ENCODE results near the gene MKLN1. TPM values are rescaled to one million over a fixed set of nuclear protein-coding genes. Genes with fewer than 3 reads are reported as not detected.

MKLN1 gene
- total RNA-seq, 4 donors from 2014 or later, result 93.1 to 175 (median 102) TPM

- WGBS, 2 donors, result 83 to 88% methylated on average over 2 of the region's 2 CpGs
- Histone ChIP-seq H3K9me3 (no peaks in the 10 kb centered on the region), H3K4me3 (replicated peaks in 1 of 3) (no peak overlapping the region), H3K27ac (no peak overlapping the region), H3K36me3 (no peaks in the 10 kb centered on the region), H3K27me3 (no peaks in the 10 kb centered on the region), H3K4me1 (peaks cover 13 to 18% of the 10 kb centered on the region in 2 donors)
- intact Hi-C loops (cut with DNase I), result no loop called here
- no peak for DNase-seq
- TF ChIP-seq, protein P1, sequence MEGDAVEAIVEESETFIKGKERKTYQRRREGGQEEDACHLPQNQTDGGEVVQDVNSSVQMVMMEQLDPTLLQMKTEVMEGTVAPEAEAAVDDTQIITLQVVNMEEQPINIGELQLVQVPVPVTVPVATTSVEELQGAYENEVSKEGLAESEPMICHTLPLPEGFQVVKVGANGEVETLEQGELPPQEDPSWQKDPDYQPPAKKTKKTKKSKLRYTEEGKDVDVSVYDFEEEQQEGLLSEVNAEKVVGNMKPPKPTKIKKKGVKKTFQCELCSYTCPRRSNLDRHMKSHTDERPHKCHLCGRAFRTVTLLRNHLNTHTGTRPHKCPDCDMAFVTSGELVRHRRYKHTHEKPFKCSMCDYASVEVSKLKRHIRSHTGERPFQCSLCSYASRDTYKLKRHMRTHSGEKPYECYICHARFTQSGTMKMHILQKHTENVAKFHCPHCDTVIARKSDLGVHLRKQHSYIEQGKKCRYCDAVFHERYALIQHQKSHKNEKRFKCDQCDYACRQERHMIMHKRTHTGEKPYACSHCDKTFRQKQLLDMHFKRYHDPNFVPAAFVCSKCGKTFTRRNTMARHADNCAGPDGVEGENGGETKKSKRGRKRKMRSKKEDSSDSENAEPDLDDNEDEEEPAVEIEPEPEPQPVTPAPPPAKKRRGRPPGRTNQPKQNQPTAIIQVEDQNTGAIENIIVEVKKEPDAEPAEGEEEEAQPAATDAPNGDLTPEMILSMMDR (IDR thresholded peaks at IDR 0.05), result no peak
- no peak for TF ChIP-seq POLR2A (IDR thresholded peaks at IDR 0.05)
Observed at GRCh38 chr7:131335639-131336381, 8.1 kb downstream of the MKLN1 start.

DNA sequence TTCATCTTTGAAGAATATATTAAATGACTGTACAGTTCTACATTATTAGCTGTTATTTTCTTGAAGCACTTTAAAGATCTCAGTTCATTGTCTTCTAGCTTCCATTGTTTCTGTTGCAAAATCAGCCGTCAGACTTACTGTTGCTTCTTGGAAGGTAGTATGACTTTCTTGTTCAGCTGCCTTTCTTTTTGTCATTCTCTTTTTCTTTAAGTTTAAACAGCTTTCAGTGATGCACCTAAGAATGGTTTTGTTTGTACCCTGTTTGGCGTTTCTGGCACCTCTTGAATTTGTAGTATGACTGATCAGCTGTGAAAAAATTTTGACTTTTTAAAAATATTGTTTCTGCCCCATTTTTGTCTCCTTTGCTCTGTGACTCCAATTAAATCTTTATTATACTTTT lies 9.3 kb downstream of the MKLN1 start:
- 91 to 92% methylated on average over 2 of the region's 2 CpGs for WGBS, 2 donors
- H3K27ac ChIP-seq, result no peak overlapping the region
- intact Hi-C loops (cut with DNase I), result no loop called here
- no peak for TF ChIP-seq POLR2A (IDR thresholded peaks at IDR 0.05)
- TF ChIP-seq, protein P1 (IDR thresholded peaks at IDR 0.05), result no peak
- no peaks in the 10 kb centered on the region for H3K36me3 ChIP-seq
- H3K9me3 ChIP-seq, result no peaks in the 10 kb centered on the region
- H3K4me1 ChIP-seq, result peaks cover 2 to 10% of the 10 kb centered on the region in 2 donors
- no peak overlapping the region for H3K4me3 ChIP-seq (replicated peaks in 1 of 3)
- DNase-seq, result no peak
- no peaks in the 10 kb centered on the region for H3K27me3 ChIP-seq

- no peak for DNase-seq
- Histone ChIP-seq H3K27me3 (no peaks in the 10 kb centered on the region), H3K4me3 (replicated peaks in 1 of 3) (no peak overlapping the region), H3K9me3 (no peaks in the 10 kb centered on the region), H3K4me1 (peaks cover 0 to 8% of the 10 kb centered on the region in 2 donors), H3K36me3 (no peaks in the 10 kb centered on the region), H3K27ac (no peak overlapping the region)
- TF ChIP-seq, protein P1 (IDR thresholded peaks at IDR 0.05), result no peak
- TF ChIP-seq POLR2A (IDR thresholded peaks at IDR 0.05), result no peak
- intact Hi-C loops (cut with DNase I), result no loop called here
Observed at GRCh38 chr7:131338173-131338572, 10.5 kb downstream of the MKLN1 start.

DNA sequence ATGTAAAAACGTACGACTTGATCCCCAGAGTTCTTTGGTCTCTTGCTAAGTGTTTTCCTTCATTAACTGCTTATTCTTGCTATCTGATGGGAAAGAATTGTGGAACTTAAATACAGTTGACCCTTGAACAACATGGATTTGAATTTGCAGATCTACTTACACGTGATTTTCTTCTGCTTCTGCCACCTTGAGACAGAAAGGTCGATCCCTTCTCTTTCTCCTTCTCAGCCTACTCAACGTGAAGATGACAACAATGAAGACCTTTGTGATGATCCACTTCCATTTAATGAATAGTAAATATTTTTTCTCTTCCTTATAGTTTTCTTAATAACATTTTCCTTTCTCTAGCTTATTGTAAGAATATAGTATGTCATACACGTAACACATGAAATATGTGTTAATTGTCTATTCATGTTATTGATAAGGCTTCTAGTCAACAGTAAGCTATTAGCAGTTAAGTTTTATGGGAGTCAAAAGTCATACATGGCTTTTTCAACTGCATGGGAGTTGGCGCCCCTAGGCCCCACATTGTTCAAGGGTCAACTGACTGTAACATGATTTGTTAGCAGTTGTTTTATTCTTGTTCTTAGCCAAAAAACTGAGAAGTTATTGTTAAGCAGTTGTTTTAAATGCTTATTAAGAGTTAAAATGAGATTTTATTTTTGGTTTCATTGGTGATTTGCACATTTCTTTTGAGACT lies 11.2 kb downstream of the MKLN1 start:
- TF ChIP-seq POLR2A (IDR thresholded peaks at IDR 0.05), result no peak
- TF ChIP-seq, protein P1 (IDR thresholded peaks at IDR 0.05), result no peak
- no peak for DNase-seq
- H3K4me3 ChIP-seq (replicated peaks in 1 of 3), result no peak overlapping the region
- H3K27ac ChIP-seq, result no peak overlapping the region
- no peaks in the 10 kb centered on the region for H3K27me3 ChIP-seq
- H3K9me3 ChIP-seq, result no peaks in the 10 kb centered on the region
- intact Hi-C loops (cut with DNase I), result no loop called here
- H3K4me1 ChIP-seq, result peaks cover 0 to 13% of the 10 kb centered on the region in 2 donors
- H3K36me3 ChIP-seq, result no peaks in the 10 kb centered on the region
- 80 to 83% methylated on average over 7 of the region's 7 CpGs for WGBS, 2 donors

- Histone ChIP-seq H3K9me3 (no peaks in the 10 kb centered on the region), H3K27ac (no peak overlapping the region), H3K36me3 (no peaks in the 10 kb centered on the region), H3K27me3 (no peaks in the 10 kb centered on the region), H3K4me3 (replicated peaks in 1 of 3) (no peak overlapping the region), H3K4me1 (peaks cover 2 to 15% of the 10 kb centered on the region in 2 donors)
- intact Hi-C loops (cut with DNase I), result no loop called here
- DNase-seq, result no peak
- TF ChIP-seq, protein P1 (IDR thresholded peaks at IDR 0.05), result no peak
- no peak for TF ChIP-seq POLR2A (IDR thresholded peaks at IDR 0.05)
- WGBS, 2 donors, result 100% methylated on average over 1 of the region's 1 CpG
Observed at GRCh38 chr7:131341690-131342089, 14.0 kb downstream of the MKLN1 start.

All from thyroid gland (tissue), 4 donors.